GM21515 (cell line): ENCODE data around the gene OPN1MW3.
"Not testable (repeated sequence)": the region's sequence is repeated elsewhere in the genome, so short reads cannot be mapped to it uniquely, and the experiment has no call there.

Experiments used
- ATAC-seq: cut with Tn5 transposase; IDR thresholded peaks from one replicate; pipeline ENCODE4 v1.9.1; 2021; ENCODE audit not compliant: unreplicated experiment

Gene OPN1MW3

DNA sequence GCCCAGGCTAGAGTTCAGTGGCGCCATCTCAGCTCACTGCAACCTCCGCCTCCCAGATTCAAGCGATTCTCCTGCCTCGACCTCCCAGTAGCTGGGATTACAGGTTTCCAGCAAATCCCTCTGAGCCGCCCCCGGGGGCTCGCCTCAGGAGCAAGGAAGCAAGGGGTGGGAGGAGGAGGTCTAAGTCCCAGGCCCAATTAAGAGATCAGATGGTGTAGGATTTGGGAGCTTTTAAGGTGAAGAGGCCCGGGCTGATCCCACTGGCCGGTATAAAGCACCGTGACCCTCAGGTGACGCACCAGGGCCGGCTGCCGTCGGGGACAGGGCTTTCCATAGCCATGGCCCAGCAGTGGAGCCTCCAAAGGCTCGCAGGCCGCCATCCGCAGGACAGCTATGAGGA lies at the start of gene OPN1MW3:
TSS of gene OPN1MW3 (plus strand) at position 301 of the 400 bp plus-strand sequence. CDS start at position 339, 38 bp downstream.
- not testable (repeated sequence) for ATAC-seq

DNA sequence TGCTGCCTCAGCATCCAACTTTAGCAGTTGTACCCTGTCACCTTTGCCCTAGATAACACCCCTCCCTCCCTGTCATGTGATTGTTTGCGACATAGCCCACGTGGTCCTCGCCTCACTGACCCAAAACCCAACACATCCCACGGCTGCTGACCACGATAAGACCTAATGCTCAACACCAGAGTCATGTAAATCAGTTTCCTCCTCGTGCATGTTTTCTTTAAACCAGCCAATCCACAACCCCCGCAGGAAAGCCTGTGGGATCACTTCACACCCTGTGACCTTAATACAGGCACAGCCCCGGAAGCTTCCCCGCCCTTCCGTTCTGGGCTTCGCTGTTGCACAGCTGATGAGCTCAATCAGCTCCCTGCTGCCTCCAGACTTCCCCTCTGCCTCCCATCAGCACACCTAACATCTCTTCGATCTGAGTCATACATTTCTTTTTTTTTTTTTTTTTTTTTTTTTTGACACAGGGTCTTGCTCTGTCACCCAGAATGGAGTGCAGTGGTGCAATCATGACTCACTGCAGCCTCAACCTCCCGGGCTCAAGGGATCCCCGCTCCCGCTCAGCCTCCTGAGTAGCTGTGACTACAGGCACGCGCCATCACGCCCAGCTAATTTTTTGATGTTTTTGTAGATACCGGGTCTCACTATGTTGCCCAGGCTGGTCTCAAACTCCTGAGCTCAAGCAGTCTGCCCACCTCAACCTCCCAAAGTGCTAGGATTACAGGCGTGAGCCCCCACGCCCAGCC lies 47.5 kb upstream of the OPN1MW3 start:
- peak; percentile 83 for ATAC-seq

DNA sequence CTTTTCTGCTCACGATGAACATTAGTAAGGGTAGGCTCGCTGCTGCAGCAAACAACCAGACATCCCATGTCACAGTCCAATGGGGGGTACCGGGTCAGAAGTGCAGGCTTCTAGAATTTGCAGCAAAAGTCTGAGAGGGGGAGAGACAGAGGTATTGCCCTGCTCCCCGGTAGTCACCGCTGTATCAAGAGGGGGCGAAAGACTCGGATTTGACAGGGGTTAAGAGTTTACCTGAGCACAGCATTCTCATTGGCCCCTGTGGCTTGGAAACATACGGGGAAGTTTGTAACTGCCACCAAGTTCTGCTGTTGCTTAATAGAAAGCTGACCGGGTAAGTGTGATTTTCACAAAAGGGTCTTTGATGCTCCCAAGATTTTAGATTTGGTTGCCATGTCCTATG lies 46.3 kb upstream of the OPN1MW3 start:
- not testable (repeated sequence) for ATAC-seq

DNA sequence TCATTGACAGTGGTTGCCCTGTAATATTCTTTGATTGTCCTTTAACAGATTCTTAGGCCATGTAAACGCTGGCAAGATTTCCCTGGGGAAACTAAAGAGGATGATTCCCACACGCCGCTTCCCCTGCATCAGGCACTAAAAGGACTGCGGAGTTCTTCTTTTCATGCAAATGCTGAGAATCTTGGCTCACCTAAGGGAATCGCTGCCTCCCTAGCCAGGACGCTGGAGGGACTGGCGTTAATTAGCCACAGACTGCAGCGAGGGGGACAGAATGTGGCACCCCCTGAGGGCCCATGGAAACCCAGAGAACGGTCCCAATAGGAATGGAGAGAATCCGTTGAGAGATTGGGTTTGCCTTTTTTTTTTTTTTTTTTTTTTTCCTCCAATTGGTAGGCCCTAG lies 45.9 kb upstream of the OPN1MW3 start:
- not testable (repeated sequence) for ATAC-seq

DNA sequence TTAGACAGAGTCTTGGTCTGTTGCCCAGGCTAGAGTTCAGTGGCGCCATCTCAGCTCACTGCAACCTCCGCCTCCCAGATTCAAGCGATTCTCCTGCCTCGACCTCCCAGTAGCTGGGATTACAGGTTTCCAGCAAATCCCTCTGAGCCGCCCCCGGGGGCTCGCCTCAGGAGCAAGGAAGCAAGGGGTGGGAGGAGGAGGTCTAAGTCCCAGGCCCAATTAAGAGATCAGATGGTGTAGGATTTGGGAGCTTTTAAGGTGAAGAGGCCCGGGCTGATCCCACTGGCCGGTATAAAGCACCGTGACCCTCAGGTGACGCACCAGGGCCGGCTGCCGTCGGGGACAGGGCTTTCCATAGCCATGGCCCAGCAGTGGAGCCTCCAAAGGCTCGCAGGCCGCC lies 37.9 kb upstream of the OPN1MW3 start, which contains the start of gene OPN1MW2:
TSS of gene OPN1MW2 (plus strand) at position 301 of the 400 bp plus-strand sequence. CDS start at position 361, 60 bp downstream.
- ATAC-seq, result not testable (repeated sequence)

GRCh38 chrX:154225292-154225691 lies 32.1 kb upstream of the OPN1MW3 start:
- not testable (repeated sequence) for ATAC-seq

GRCh38 chrX:154226706-154227105 lies 30.7 kb upstream of the OPN1MW3 start:
- not testable (repeated sequence) for ATAC-seq

- ATAC-seq, result not testable (repeated sequence)
These were observed 25.9 kb upstream of the OPN1MW3 start for GRCh38 chrX:154231443-154231842.

DNA sequence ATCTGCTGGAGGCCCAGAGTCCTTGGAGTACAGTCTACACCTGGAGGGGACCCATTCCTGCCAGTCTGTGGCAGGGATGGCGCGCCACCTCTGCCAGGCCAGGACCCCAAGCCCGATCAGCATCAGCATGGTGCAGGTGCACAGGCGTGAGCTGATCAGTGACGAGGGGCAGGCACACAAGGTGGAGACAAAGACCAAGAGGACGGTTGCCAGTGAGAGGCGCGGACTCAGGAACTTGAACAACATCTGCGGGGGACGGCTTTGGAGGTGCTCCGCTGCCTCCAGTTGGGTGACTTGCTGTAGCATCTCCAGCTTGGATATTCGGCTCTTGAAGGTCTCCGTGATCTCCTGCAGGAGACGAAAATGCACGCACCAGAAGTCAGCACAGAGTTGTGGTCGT lies 23.8 kb upstream of the OPN1MW3 start:
- not testable (repeated sequence) for ATAC-seq

GRCh38 chrX:154238939-154239559 lies 18.3 kb upstream of the OPN1MW3 start:
- not testable (repeated sequence) for ATAC-seq

GRCh38 chrX:154239982-154240503 lies 17.3 kb upstream of the OPN1MW3 start:
- not testable (repeated sequence) for ATAC-seq

GRCh38 chrX:154247377-154248045 lies 9.9 kb upstream of the OPN1MW3 start:
- peak; percentile 78 for ATAC-seq

DNA sequence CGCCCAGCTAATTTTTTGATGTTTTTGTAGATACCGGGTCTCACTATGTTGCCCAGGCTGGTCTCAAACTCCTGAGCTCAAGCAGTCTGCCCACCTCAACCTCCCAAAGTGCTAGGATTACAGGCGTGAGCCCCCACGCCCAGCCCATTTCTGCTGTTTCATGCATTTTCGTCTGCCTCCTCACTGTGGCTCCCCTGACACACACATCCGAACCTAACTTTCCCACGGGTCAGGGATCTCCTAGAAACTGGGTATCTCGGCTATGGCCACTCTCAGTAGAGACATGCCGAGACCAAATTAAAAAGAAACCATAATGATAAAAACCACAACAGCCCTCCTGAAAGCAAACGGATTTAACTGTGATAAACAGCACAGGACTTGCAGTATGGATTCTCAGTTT lies 9.3 kb upstream of the OPN1MW3 start:
- ATAC-seq, result not testable (repeated sequence)

- not testable (repeated sequence) for ATAC-seq
These were observed 1.3 kb downstream of the OPN1MW3 start for GRCh38 chrX:154258711-154259110.

GRCh38 chrX:154263072-154263471 lies 5.7 kb downstream of the OPN1MW3 start:
- not testable (repeated sequence) for ATAC-seq

- not testable (repeated sequence) for ATAC-seq
These were observed 11.9 kb downstream of the OPN1MW3 start for GRCh38 chrX:154269245-154269644.

DNA sequence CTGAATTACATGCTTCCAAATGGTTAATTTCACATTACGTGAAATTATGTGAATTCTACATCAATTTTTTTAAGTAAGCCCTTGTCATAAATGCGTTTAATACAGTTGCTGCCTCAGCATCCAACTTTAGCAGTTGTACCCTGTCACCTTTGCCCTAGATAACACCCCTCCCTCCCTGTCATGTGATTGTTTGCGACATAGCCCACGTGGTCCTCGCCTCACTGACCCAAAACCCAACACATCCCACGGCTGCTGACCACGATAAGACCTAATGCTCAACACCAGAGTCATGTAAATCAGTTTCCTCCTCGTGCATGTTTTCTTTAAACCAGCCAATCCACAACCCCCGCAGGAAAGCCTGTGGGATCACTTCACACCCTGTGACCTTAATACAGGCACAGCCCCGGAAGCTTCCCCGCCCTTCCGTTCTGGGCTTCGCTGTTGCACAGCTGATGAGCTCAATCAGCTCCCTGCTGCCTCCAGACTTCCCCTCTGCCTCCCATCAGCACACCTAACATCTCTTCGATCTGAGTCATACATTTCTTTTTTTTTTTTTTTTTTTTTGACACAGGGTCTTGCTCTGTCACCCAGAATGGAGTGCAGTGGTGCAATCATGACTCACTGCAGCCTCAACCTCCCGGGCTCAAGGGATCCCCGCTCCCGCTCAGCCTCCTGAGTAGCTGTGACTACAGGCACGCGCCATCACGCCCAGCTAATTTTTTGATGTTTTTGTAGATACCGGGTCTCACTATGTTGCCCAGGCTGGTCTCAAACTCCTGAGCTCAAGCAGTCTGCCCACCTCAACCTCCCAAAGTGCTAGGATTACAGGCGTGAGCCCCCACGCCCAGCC lies 27.3 kb downstream of the OPN1MW3 start:
- ATAC-seq, result peak; percentile 88

GRCh38 chrX:154286406-154286805 lies 29.0 kb downstream of the OPN1MW3 start:
- ATAC-seq, result not testable (repeated sequence)

DNA sequence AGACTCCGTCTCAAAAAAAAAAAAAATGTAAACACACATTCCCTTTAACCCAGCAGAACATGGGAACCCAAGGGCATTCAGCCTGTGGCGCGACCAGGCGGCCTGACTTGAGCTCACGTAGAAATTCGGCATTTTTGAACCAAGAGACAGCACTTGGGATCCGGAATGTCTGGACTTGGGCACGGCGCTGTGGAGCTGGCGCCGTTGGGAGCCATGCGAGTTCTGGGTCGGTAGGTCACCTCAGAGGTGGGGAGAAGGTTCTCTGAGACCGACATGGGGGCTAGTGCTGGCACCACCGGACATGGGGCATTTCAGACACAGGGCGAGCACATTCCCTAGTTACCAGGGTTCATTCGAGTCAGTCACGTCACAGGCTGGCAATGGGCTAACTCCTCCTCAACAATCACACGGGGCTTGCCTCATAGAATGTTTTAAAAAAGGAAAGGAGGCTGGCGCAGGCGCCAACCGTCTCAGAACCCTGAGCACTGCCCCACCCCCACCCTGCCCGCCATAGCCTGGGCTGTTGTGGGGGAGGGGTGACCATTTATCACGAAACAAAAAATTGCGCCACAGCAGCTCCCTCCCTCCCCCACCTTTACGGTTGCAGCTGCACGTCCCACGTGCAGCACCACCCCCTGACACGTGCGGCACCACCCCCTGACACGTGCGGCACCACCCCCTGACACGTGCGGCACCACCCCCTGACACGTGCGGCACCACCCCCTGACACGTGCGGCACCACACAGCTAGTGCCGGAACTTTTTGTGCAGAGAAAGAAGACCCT lies 37.6 kb downstream of the OPN1MW3 start, which contains the start of gene TEX28:
TSS of gene TEX28 (minus strand) at position 334 of the 784 bp plus-strand sequence. CDS start 3,007 bp downstream, outside the sequence.
- no peak for ATAC-seq
